Activated CD4-positive, alpha-beta memory T cell treated with anti-CD3 and anti-CD28 coated beads, Interleukin-2, amount 10 ng/mL, durations not matched to agents 7 days and 5 days (primary cell): ENCODE measurements around the gene GALNTL6. TPM values are rescaled to one million over a fixed set of nuclear protein-coding genes. Genes with fewer than 3 reads are reported as not detected.

ENCODE experiments used
- CTCF ChIA-PET: fragments of 350-600 bp; sonication (Branson Sonifier 250); formaldehyde crosslinking; loops from one replicate; lab custom pipeline; 2021; ENCODE audit warnings: antibody characterized with exemption, inconsistent platforms; lab: Charles Lee
- POLR2A ChIA-PET: fragments of 350-600 bp; sonication (Branson Sonifier 250); formaldehyde crosslinking; loops from one replicate; lab custom pipeline; 2021; ENCODE audit warnings: antibody characterized with exemption; lab: Charles Lee
- DNase-seq: peaks from one replicate; pipeline ENCODE4 v3.0.0-alpha.2; 2020
- H3K27ac Mint-ChIP-seq: one replicate; pipeline ENCODE4 v1.8.0; 2021; ENCODE audit warnings: mild to moderate bottlenecking, mixed read lengths
- H3K27me3 Mint-ChIP-seq: one replicate; pipeline ENCODE4 v1.8.0; 2021; ENCODE audit warnings: mixed read lengths
- H3K36me3 Mint-ChIP-seq: one replicate; pipeline ENCODE4 v1.8.0; 2021; ENCODE audit warnings: low read depth, mixed read lengths
- H3K4me1 Mint-ChIP-seq: one replicate; pipeline ENCODE4 v1.8.0; 2021; ENCODE audit warnings: mixed read lengths
- H3K4me3 Mint-ChIP-seq: one replicate; pipeline ENCODE4 v1.8.0; 2021; ENCODE audit warnings: mild to moderate bottlenecking, mixed read lengths
- H3K9me3 Mint-ChIP-seq: one replicate; pipeline ENCODE4 v1.8.0; 2021; ENCODE audit warnings: mixed read lengths
- total RNA-seq, 2 experiments: library from RNA; stranded (reverse); gene quantifications; one replicate each; pipeline ENCODE4 v1.2.3, GENCODE V29; 2021

Gene GALNTL6
- not detected for total RNA-seq

GRCh38 chr4:171812665-171813525 lies at the start of gene GALNTL6:
Gene GALNTL6, plus strand, starts transcription at chr4:171813404.
- Mint-ChIP-seq H3K9me3 (no peaks in the 10 kb centered on the region), H3K4me1 (no peaks in the 10 kb centered on the region), H3K27ac (no peak within 1 kb of the TSS), H3K27me3 (peaks cover 8% of the 10 kb centered on the region), H3K36me3 (no peaks in the 10 kb centered on the region), H3K4me3 (no peak within 1 kb of the TSS)
- CTCF ChIA-PET, result no interaction called here
- DNase-seq, result no peak
- POLR2A ChIA-PET, result no interaction called here

GRCh38 chr4:171765514-171765913 lies 47.7 kb upstream of the GALNTL6 start:
- H3K4me3 Mint-ChIP-seq, result no peak overlapping the region
- H3K27ac Mint-ChIP-seq, result no peak overlapping the region
- no peak for DNase-seq
- CTCF ChIA-PET, result no interaction called here
- H3K4me1 Mint-ChIP-seq, result no peaks in the 10 kb centered on the region
- POLR2A ChIA-PET, result no interaction called here
- peaks cover 9% of the 10 kb centered on the region for H3K9me3 Mint-ChIP-seq
- no peaks in the 10 kb centered on the region for H3K27me3 Mint-ChIP-seq
- no peaks in the 10 kb centered on the region for H3K36me3 Mint-ChIP-seq

DNA sequence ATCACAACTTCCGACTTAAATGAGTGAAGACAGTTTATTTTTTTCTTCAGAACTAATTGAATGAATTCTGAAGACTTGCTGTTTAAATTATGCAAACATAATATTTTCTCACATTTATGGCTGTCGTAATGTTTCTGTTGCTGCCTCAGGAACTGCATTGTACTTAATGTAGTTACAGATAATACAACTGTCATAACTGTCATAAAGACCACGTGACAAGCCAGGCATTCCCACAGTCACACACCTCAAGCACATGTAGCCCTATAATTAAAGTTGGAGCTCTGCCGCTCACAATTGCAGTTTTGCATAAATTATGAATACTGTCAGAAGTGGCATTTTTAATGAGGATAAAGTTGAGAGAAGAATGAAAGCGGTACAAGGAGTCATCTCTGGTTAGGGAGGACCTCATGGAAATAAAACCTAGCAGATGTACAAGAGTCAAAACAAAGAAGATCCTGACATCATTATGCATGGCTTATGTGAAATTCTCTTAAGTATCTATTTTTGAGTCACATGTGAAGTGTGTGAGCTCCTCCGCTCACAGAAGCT lies 38.5 kb upstream of the GALNTL6 start:
- H3K4me1 Mint-ChIP-seq, result no peaks in the 10 kb centered on the region
- CTCF ChIA-PET, result no interaction called here
- H3K27me3 Mint-ChIP-seq, result no peaks in the 10 kb centered on the region

GRCh38 chr4:171779301-171779700 lies 33.9 kb upstream of the GALNTL6 start:
- POLR2A ChIA-PET, result no interaction called here

More for the DNA sequence above, 38.5 kb upstream of the GALNTL6 start:
- POLR2A ChIA-PET, result no interaction called here
- DNase-seq, result no peak
- Mint-ChIP-seq H3K4me3 (no peak overlapping the region), H3K36me3 (no peaks in the 10 kb centered on the region), H3K9me3 (peaks cover 3% of the 10 kb centered on the region), H3K27ac (no peak overlapping the region)

GRCh38 chr4:171785388-171785787 lies 27.8 kb upstream of the GALNTL6 start:
- ChIA-PET CTCF (no interaction called here), POLR2A (no interaction called here)
- Mint-ChIP-seq H3K27me3 (no peaks in the 10 kb centered on the region), H3K4me1 (no peaks in the 10 kb centered on the region), H3K9me3 (peaks cover 17% of the 10 kb centered on the region), H3K36me3 (no peaks in the 10 kb centered on the region), H3K4me3 (no peak overlapping the region), H3K27ac (no peak overlapping the region)
- DNase-seq, result no peak

More at GRCh38 chr4:171779301-171779700, 33.9 kb upstream of the GALNTL6 start:
- H3K4me1 Mint-ChIP-seq, result no peaks in the 10 kb centered on the region
- H3K4me3 Mint-ChIP-seq, result no peak overlapping the region
- H3K9me3 Mint-ChIP-seq, result peaks cover 17% of the 10 kb centered on the region
- CTCF ChIA-PET, result no interaction called here
- no peaks in the 10 kb centered on the region for H3K27me3 Mint-ChIP-seq
- DNase-seq, result no peak
- no peaks in the 10 kb centered on the region for H3K36me3 Mint-ChIP-seq
- no peak overlapping the region for H3K27ac Mint-ChIP-seq

- ChIA-PET POLR2A (interaction anchor here (1.0 kb wide), 1 partner anchor 25 kb away, joined by 3 read pairs; no protein-coding TSS in a partner anchor), CTCF (no interaction called here)
- no peaks in the 10 kb centered on the region for H3K4me1 Mint-ChIP-seq
- no peaks in the 10 kb centered on the region for H3K36me3 Mint-ChIP-seq
- peaks cover 3% of the 10 kb centered on the region for H3K9me3 Mint-ChIP-seq
- H3K27ac Mint-ChIP-seq, result no peak overlapping the region
- DNase-seq, result no peak
- H3K4me3 Mint-ChIP-seq, result no peak overlapping the region
- H3K27me3 Mint-ChIP-seq, result no peaks in the 10 kb centered on the region
These were observed 19.5 kb upstream of the GALNTL6 start for GRCh38 chr4:171793723-171794122.

- Mint-ChIP-seq H3K27ac (no peak overlapping the region), H3K36me3 (no peaks in the 10 kb centered on the region), H3K4me1 (no peaks in the 10 kb centered on the region), H3K4me3 (no peak overlapping the region), H3K9me3 (peaks cover 3% of the 10 kb centered on the region), H3K27me3 (no peaks in the 10 kb centered on the region)
- no peak for DNase-seq
- ChIA-PET CTCF (no interaction called here), POLR2A (no interaction called here)
These were observed 18.7 kb upstream of the GALNTL6 start for GRCh38 chr4:171794528-171794927.

DNA sequence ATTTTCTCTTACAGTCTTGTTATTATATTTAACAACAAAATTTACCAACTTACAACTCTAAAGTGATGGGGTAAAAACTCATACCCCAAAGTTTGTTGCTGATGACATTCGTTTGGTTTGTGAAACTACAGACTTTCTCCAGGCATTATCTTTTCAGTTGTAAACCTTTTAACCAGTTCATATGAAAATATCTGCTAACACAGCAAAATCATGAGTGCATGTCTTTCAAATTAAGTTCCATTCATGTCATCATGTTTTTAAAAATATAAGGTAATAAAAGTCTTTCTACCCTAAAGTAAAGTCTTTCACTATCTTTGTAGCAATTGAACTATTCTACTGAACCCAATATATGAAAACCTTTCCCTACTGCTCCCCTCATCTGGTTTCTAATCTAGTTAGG lies 3.4 kb upstream of the GALNTL6 start:
- Mint-ChIP-seq H3K36me3 (no peaks in the 10 kb centered on the region), H3K4me1 (no peaks in the 10 kb centered on the region), H3K27ac (no peak overlapping the region), H3K27me3 (peaks cover 8% of the 10 kb centered on the region), H3K4me3 (no peak overlapping the region), H3K9me3 (no peaks in the 10 kb centered on the region)
- POLR2A ChIA-PET, result no interaction called here
- CTCF ChIA-PET, result interaction anchor here (0.5 kb wide), 1 partner anchor 1271 kb away, joined by 3 read pairs; no protein-coding TSS in a partner anchor
- DNase-seq, result no peak

DNA sequence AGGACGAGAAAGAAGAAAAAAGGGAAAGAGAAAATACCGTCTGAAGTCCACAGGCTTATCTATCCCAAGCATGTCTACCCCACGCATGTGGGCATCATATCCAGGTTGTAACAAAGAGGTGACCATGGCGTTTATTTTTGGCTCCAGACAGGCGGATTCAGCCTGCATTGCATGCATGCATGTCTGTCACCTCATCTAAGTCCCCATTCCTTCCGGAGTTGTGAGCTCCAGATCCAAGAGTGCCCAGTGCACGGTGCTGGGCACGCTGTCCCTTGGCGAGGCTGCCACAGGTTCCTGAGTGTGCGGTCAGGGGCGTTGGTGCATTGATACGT lies 905 bp upstream of the GALNTL6 start:
- CTCF ChIA-PET, result no interaction called here
- POLR2A ChIA-PET, result no interaction called here
- H3K4me3 Mint-ChIP-seq, result no peak overlapping the region
- H3K4me1 Mint-ChIP-seq, result no peaks in the 10 kb centered on the region
- H3K27ac Mint-ChIP-seq, result no peak overlapping the region
- H3K36me3 Mint-ChIP-seq, result no peaks in the 10 kb centered on the region
- peaks cover 8% of the 10 kb centered on the region for H3K27me3 Mint-ChIP-seq
- no peaks in the 10 kb centered on the region for H3K9me3 Mint-ChIP-seq
- no peak for DNase-seq

DNA sequence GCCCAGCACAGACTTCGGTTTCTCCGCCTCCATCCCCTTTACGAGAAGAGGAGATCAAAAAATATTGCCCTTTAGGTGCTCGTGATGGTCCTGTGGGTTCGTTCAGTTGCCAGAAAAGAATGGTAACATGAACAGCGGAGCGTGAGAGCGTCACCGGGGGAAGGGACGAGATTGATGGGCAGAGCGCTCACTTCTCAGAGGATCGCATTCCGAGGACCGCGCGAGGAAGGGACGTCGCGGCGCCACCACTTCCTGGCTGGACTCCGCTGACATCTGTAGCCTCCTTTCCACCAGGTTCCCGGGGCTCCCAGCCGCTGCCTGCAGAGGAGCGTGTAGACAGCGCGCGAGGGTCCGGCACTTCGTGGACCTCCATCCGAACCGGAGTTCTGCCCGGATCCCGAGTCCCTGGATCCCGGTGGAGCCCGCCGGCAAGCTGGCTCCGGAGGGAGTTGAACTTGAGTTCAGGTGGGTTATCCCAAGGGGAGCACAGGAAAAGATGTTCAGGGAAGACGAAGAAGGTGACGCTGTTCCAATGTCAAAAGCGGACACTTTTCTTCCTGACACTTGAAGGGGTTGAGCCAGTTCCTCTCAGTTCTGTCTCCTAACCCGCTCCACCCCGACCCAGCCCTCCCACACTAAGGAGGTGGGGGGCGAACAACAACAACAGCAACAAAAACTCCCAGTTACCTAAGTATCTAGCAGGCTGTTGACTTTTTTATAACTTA lies 484 bp downstream of the GALNTL6 start:
- Mint-ChIP-seq H3K4me3 (no peak overlapping the region), H3K4me1 (no peaks in the 10 kb centered on the region), H3K27me3 (peaks cover 8% of the 10 kb centered on the region), H3K9me3 (no peaks in the 10 kb centered on the region), H3K36me3 (no peaks in the 10 kb centered on the region), H3K27ac (no peak overlapping the region)
- POLR2A ChIA-PET, result no interaction called here
- CTCF ChIA-PET, result no interaction called here
- no peak for DNase-seq

- peaks cover 8% of the 10 kb centered on the region for H3K27me3 Mint-ChIP-seq
- no peaks in the 10 kb centered on the region for H3K36me3 Mint-ChIP-seq
- no peak overlapping the region for H3K4me3 Mint-ChIP-seq
- no peaks in the 10 kb centered on the region for H3K9me3 Mint-ChIP-seq
- CTCF ChIA-PET, result no interaction called here
- POLR2A ChIA-PET, result no interaction called here
- H3K4me1 Mint-ChIP-seq, result no peaks in the 10 kb centered on the region
- H3K27ac Mint-ChIP-seq, result no peak overlapping the region
- no peak for DNase-seq
These were observed 1.3 kb downstream of the GALNTL6 start for GRCh38 chr4:171814545-171814944.

DNA sequence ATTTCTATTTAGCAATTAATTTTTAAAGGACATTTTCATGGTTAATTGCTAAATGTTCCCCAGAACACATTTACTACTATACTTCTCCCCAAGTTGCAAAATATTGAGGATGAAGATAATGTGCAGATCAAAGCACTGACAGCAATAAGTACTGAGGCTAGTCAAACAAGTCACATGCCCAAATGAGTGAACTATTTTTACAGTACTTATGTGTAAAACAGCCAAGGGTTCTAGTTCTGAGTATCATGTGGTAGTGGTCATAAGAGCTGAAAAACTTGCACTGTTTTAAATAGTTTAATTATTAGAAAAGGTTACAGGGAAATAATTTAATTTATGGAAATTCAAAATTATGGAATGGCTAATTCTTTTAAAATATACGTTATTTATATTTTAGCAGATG lies 3.8 kb downstream of the GALNTL6 start:
- CTCF ChIA-PET, result no interaction called here
- DNase-seq, result no peak
- H3K27me3 Mint-ChIP-seq, result peaks cover 7% of the 10 kb centered on the region
- H3K27ac Mint-ChIP-seq, result no peak overlapping the region
- no peaks in the 10 kb centered on the region for H3K4me1 Mint-ChIP-seq
- H3K9me3 Mint-ChIP-seq, result no peaks in the 10 kb centered on the region
- no peaks in the 10 kb centered on the region for H3K36me3 Mint-ChIP-seq
- POLR2A ChIA-PET, result no interaction called here
- H3K4me3 Mint-ChIP-seq, result no peak overlapping the region

DNA sequence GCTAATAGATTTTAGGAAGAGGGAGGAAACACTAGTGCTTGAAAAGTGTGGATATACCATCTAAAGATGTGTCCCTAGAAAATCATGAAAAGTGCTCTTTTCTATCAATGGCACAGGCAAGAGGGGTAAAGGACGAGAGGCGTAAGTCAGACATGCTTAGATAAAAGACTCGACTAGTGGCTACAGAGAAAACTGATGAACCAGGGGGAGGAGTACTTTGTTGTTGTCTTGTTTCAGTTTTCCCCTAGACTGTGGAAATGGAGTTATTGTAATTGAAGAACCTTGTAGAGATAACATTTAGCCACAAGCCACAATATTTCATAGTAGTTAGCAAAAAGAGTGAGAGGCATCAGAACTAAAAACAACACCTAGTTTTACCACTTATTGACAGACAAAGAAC lies 21.4 kb downstream of the GALNTL6 start:
- no peak for DNase-seq
- Mint-ChIP-seq H3K27ac (no peak overlapping the region), H3K4me3 (no peak overlapping the region), H3K27me3 (no peaks in the 10 kb centered on the region), H3K36me3 (no peaks in the 10 kb centered on the region), H3K4me1 (no peaks in the 10 kb centered on the region), H3K9me3 (peaks cover 2% of the 10 kb centered on the region)
- CTCF ChIA-PET, result no interaction called here
- POLR2A ChIA-PET, result no interaction called here
